Endothelial cell of umbilical vein (primary cell): Measurements from ENCODE around the gene SMCO2. TPM values are rescaled to one million over a fixed set of nuclear protein-coding genes. Genes with fewer than 3 reads are reported as not detected.
A peak's percentile ranks its signal among the peaks of the same experiment; 100 is the strongest.

ENCODE experiments used
- BruUV-seq: library from RNA; stranded (reverse); fragments of 400-500 nt; replicated peaks from 2 replicates; lab custom pipeline; 2021; lab: Mats Ljungman, UMichigan
- CTCF ChIA-PET: fragments of 300-600, 350-600 bp; sonication (Branson Sonifier 250); formaldehyde crosslinking; loops from one replicate; lab custom pipeline; 2021; ENCODE audit warnings: antibody characterized with exemption, inconsistent platforms; lab: Charles Lee
- POLR2A ChIA-PET: fragments of 300-600, 350-600 bp; sonication (Branson Sonifier 250); formaldehyde crosslinking; loops from one replicate; lab custom pipeline; 2021; ENCODE audit warnings: antibody characterized with exemption, inconsistent platforms; lab: Charles Lee
- DNase-seq: peaks from one replicate; pipeline ENCODE4 v3.0.0-alpha.2; 2011; ENCODE audit warnings: low read depth, low spot score
- FAIRE-seq: peaks from 2 replicates; lab custom pipeline; 2011; peaks lifted over from hg19 to GRCh38; lab: Jason Lieb, UNC
- H2AFZ ChIP-seq: 2 replicates; pipeline ENCODE4 v1.6.0; 2012; ENCODE audit warnings: low read depth, low read length, control low read depth, inconsistent platforms
- H3K27ac ChIP-seq: 2 replicates; pipeline ENCODE4 v1.5.1; 2011; ENCODE audit warnings: low read depth, mild to moderate bottlenecking, control low read depth, low read length, moderate library complexity; ENCODE audit not compliant: insufficient read depth
- H3K27me3 ChIP-seq, 2 experiments: 2 replicates each; pipeline versions ENCODE4 v1.6.0 to v1.6.1; 2011; ENCODE audit warnings: low read length in 2 of 2, mixed read lengths in 1 of 2; ENCODE audit not compliant: control insufficient read depth in 2 of 2, insufficient read depth in 2 of 2
- H3K36me3 ChIP-seq, 2 experiments: 2 replicates in 1 of 2; 3 replicates in 1 of 2; pipeline ENCODE4 v1.5.1; 2011; ENCODE audit warnings: low read length in 2 of 2, mild to moderate bottlenecking in 1 of 2, moderate library complexity in 1 of 2; ENCODE audit not compliant: control insufficient read depth in 2 of 2, insufficient read depth in 2 of 2; ENCODE audit errors: extremely low read depth in 1 of 2
- H3K4me1 ChIP-seq: 3 replicates; pipeline ENCODE4 v1.5.1; 2011; ENCODE audit warnings: mild to moderate bottlenecking, low read length; ENCODE audit not compliant: control insufficient read depth, insufficient read depth; ENCODE audit errors: extremely low read depth
- H3K4me2 ChIP-seq: 2 replicates; pipeline ENCODE4 v1.6.1; 2011; ENCODE audit warnings: low read length, control low read depth, mixed read lengths; ENCODE audit not compliant: insufficient read depth
- H3K4me3 ChIP-seq, 3 experiments: fragments of 200-600 bp in 1 of 3; sonication (generic), shearing (Covaris generic) in 1 of 3; replicated peaks in 1 of 3; 2 replicates each; pipeline ENCODE4 v1.5.1; 2011 to 2016; ENCODE audit warnings: control low read depth in 3 of 3, low read length in 3 of 3, mild to moderate bottlenecking in 2 of 3, inconsistent platforms in 1 of 3, low read depth in 1 of 3, moderate library complexity in 1 of 3; ENCODE audit not compliant: insufficient read depth in 1 of 3
- H3K79me2 ChIP-seq: 2 replicates; pipeline ENCODE4 v1.6.0; 2012; ENCODE audit warnings: low read length, inconsistent platforms; ENCODE audit not compliant: control insufficient read depth, insufficient read depth
- H3K9ac ChIP-seq: replicated peaks from 2 replicates; pipeline ENCODE3; 2011; ENCODE audit warnings: low read length, control low read depth; ENCODE audit not compliant: insufficient read depth; ENCODE audit errors: extremely low read depth
- H3K9me1 ChIP-seq: replicated peaks from 3 replicates; pipeline ENCODE4 v1.6.0; 2011; ENCODE audit warnings: mild to moderate bottlenecking, low read length; ENCODE audit not compliant: control insufficient read depth, insufficient read depth; ENCODE audit errors: extremely low read depth
- H3K9me3 ChIP-seq: replicated peaks from 2 replicates; pipeline ENCODE4 v1.5.1; 2012; ENCODE audit warnings: low read length, inconsistent platforms; ENCODE audit not compliant: control insufficient read depth, insufficient read depth
- H4K20me1 ChIP-seq: replicated peaks from 2 replicates; pipeline ENCODE3; 2011; ENCODE audit warnings: mild to moderate bottlenecking, low read length; ENCODE audit not compliant: control insufficient read depth, insufficient read depth; ENCODE audit errors: extremely low read depth
- EZH2 ChIP-seq: IDR thresholded peaks from 2 replicates; pipeline ENCODE4 v1.6.1; 2012; ENCODE audit warnings: borderline replicate concordance, low read depth, mild to moderate bottlenecking, moderate library complexity, low read length, inconsistent platforms; ENCODE audit not compliant: severe bottlenecking
- FOS ChIP-seq: IDR thresholded peaks from 2 replicates; pipeline ENCODE4 v1.6.1; 2011; ENCODE audit warnings: mild to moderate bottlenecking, low read length, moderate library complexity, borderline replicate concordance; ENCODE audit not compliant: insufficient read depth
- GATA2 ChIP-seq: IDR thresholded peaks from 2 replicates; pipeline ENCODE4 v1.7.0; 2011; ENCODE audit warnings: low read depth, mild to moderate bottlenecking, moderate library complexity, mixed read lengths, low read length; ENCODE audit not compliant: insufficient read length, insufficient read depth
- JUN ChIP-seq: IDR thresholded peaks from 2 replicates; pipeline ENCODE4 v1.6.1; 2011; ENCODE audit warnings: borderline replicate concordance, low read depth; ENCODE audit not compliant: insufficient read length, insufficient read depth
- MYC ChIP-seq: IDR thresholded peaks from one replicate; pipeline ENCODE4 v1.6.1; 2011; ENCODE audit warnings: mild to moderate bottlenecking, low read depth, low read length
- POLR2A ChIP-seq: IDR thresholded peaks from 2 replicates; pipeline ENCODE4 v1.6.1; 2012; ENCODE audit warnings: low read depth, mild to moderate bottlenecking, control low read depth, low read length
- POLR2AphosphoS5 ChIP-seq: IDR thresholded peaks from 2 replicates; pipeline ENCODE4 v1.6.1; 2012; ENCODE audit warnings: low read depth, mild to moderate bottlenecking, control low read depth, low read length, moderate library complexity; ENCODE audit not compliant: insufficient read depth
- dilution Hi-C: fragments of 300-500 bp; cut with MboI; formaldehyde crosslinking; loops from one replicate; pipeline ENCODE4 v1.15.0; 2019; ENCODE audit warnings: low sequenced_read_pairs; ENCODE audit not compliant: extremely low pct_ligation_motif_present
- intact Hi-C: fragments of 100-400 bp; cut with micrococcal nuclease; formaldehyde crosslinking; loops from one replicate; pipeline ENCODE4 v1.10.0; 2022
- polyA plus RNA-seq, 4 experiments: library from polyadenylated mRNA; depleted of rRNA in 3 of 4; stranded (reverse) in 3 of 4; unstranded in 1 of 4; fragments of >200 nt; gene quantifications; 2 replicates each; pipeline versions ENCODE4 v1.2.1 to v1.2.3, GENCODE V29; 2011 to 2012; ENCODE audit warnings: missing spikeins in 1 of 4
- total RNA-seq: library from RNA; stranded (reverse); gene quantifications from 2 replicates; pipeline ENCODE4 v1.2.3, GENCODE V29; 2021
- TF ChIP-seq, protein P1 (sequence below): IDR thresholded peaks from 2 replicates; pipeline ENCODE4 v1.6.1; 2011; ENCODE audit not compliant: insufficient read depth, insufficient read length

SMCO2 gene
- total and polyA plus RNA-seq, 2 donors (not counting 3 experiments of a cell fraction or from before 2014, with no cell fraction given): 0.33 to 0.49 TPM

DNA sequence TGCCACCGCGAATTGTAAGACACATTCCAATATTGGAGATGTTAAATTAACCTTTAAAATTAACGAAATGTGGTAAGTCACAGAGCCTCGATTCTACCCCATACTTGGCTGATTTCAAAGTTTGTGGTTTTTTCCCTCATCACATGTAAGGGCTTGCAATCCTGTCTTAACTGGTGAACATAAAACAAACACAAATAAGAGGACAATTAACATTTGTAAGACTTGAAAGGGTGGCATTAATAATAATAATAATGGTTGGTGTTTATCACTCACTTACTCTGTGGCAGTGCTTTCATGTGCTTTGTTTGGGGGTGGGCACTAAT lies 104.1 kb downstream of the SMCO2 start:
- no TSS peak for BruUV-seq
- FAIRE-seq (no peak), DNase-seq (no peak)
- Histone ChIP-seq H3K4me1 (peaks cover 72% of the 10 kb centered on the region), H3K36me3 (no peaks in the 10 kb centered on the region), H3K27me3 (no peaks in the 10 kb centered on the region), H2AFZ (no peak overlapping the region), H4K20me1 (no peaks in the 10 kb centered on the region), H3K4me3 (no peak overlapping the region), H3K9me3 (no peaks in the 10 kb centered on the region), H3K79me2 (peaks cover 92% of the 10 kb centered on the region), H3K27ac (peak overlapping the region; percentile 79), H3K9ac (peak overlapping the region; percentile 50), H3K9me1 (no peaks in the 10 kb centered on the region), H3K4me2 (no peak overlapping the region)
- dilution Hi-C loops (no loop called here), intact Hi-C loops (no loop called here)
- ChIA-PET CTCF (interaction anchor here (1.1 to 2.9 kb wide), 7 partner anchors 11 to 126 kb away, joined by 3 to 10 read pairs (median 5); no protein-coding TSS in a partner anchor), POLR2A (no interaction called here)
- TF ChIP-seq POLR2A: no peak
- TF ChIP-seq, protein P1, sequence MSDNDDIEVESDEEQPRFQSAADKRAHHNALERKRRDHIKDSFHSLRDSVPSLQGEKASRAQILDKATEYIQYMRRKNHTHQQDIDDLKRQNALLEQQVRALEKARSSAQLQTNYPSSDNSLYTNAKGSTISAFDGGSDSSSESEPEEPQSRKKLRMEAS: no peak
- no peak for TF ChIP-seq MYC
- no peak for TF ChIP-seq FOS
- no peak for TF ChIP-seq POLR2AphosphoS5

DNA sequence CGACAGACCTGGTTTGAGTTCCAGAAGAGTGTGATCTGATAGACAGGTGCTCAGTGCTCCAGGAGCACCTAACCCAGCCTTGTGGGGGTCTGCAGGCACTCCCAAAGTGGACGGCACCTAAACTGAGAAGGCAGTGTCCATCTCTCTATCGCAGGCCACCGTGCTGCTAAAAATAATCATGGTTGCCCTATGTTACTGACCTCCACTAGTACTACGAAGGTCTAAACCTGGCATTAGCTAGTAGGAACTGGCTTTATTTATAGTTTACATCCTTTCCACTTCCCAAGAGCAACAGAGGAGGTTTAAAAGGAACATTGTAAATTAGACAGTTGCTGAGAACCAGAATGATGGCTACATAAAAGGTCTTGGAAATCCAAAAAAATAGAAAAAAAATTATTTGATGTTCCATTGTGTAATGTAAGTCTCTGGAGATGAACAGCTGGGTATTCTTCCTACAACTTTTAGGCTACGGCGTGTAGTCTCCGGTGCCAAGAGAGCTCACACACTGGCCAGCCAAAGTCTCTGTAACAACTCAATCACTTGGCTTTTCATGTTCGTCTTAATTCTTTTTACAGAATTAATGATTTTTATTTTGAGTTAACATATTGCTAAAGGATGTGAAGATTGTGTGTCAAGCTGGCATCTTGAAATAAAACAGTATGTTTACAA lies 104.8 kb downstream of the SMCO2 start:
- Histone ChIP-seq H3K4me1 (peaks cover 79% of the 10 kb centered on the region), H3K4me2 (no peak overlapping the region), H3K9me1 (no peaks in the 10 kb centered on the region), H4K20me1 (no peaks in the 10 kb centered on the region), H3K4me3 (no peak overlapping the region), H3K9me3 (no peaks in the 10 kb centered on the region), H2AFZ (no peak overlapping the region), H3K9ac (no peak overlapping the region), H3K79me2 (peaks cover 91% of the 10 kb centered on the region), H3K27ac (peak overlapping the region; percentile 12), H3K27me3 (no peaks in the 10 kb centered on the region), H3K36me3 (no peaks in the 10 kb centered on the region)
- BruUV-seq: no TSS peak
- ChIA-PET CTCF (interaction anchor here (1.2 to 2.9 kb wide), 2 partner anchors 27 to 77 kb away, joined by 3 to 10 read pairs; no protein-coding TSS in a partner anchor), POLR2A (interaction anchor here (0.5 kb wide), 1 partner anchor 35 kb away, joined by 3 read pairs; no protein-coding TSS in a partner anchor)
- FAIRE-seq (no peak), DNase-seq (no peak)
- dilution Hi-C loops: no loop called here
- TF ChIP-seq FOS: no peak
- TF ChIP-seq JUN: no peak
- TF ChIP-seq POLR2A: no peak
- TF ChIP-seq, protein P1: no peak
- TF ChIP-seq GATA2: no peak
- no peak for TF ChIP-seq EZH2
- no peak for TF ChIP-seq POLR2AphosphoS5
- no peak for TF ChIP-seq MYC
- intact Hi-C loops: no loop called here
